ENCODE results near the gene UMODL1.
"Not testable (repeated sequence)": the region's sequence is repeated elsewhere in the genome, so short reads cannot be mapped to it uniquely, and the experiment has no call there.

Gene UMODL1

DNA sequence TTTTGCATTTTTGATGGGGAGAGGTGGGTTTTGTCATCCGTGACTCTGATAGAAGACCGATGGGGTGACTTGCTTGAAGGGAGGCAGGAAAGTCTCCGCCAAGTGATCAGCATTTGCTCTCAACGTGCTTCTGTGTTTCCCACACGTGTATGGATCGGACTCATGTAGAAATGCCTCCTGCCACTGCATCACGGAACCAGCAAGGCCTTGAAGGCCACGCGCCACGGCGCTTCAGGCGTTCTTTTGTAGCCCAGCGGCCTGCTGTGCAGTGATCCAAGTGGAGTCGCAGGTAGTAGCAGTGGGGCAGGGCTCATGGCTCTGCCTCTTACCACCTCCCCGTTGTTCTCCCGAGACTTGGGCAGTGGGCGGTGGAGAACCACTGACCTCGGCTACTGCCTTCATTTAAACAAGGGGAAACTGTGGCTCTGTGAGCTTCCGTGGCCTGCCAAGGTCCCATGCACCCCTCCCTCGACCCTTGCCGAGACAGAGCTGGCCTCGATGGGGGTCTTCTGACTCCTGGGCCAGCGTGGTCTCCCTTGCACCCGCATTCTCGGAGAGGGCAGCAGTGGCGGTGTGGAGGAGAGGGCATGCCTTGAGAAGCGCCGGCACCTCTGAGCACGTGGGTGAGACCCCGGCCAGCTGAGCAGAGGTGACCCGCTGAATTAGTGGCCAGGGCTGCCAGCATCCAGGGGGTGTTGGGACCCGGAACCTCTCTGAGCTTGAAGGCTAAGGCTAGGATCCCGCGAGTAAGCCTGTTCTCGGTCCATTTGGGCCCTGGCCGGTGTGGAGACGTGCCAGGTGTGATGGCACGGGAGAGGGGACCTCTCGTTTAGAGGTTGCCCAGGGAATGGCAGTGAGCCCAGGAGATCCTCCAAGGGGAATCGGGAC, 101.7 kb downstream of the UMODL1 start:
- no peak for DNase-seq

DNA sequence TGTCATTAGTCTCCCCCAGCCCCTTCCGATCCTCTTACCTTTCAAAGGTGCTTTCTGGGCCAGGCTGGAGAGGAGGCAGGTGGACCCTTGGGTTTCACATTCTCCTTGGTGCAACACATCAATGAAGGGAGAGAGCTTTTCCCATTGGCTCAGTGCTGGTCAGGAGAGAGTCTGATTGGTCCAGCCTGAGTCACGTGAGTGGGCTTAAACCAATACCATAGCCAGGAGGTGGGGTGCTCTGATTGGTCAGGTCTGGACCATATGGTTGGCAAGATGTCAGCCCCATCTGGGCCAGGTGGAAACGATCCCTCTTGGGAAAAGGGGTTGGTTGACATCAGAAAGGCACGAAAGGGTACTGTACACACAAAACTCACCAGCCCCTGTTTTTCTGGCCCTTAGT, 103.1 kb downstream of the UMODL1 start:
- no peak for DNase-seq

DNA sequence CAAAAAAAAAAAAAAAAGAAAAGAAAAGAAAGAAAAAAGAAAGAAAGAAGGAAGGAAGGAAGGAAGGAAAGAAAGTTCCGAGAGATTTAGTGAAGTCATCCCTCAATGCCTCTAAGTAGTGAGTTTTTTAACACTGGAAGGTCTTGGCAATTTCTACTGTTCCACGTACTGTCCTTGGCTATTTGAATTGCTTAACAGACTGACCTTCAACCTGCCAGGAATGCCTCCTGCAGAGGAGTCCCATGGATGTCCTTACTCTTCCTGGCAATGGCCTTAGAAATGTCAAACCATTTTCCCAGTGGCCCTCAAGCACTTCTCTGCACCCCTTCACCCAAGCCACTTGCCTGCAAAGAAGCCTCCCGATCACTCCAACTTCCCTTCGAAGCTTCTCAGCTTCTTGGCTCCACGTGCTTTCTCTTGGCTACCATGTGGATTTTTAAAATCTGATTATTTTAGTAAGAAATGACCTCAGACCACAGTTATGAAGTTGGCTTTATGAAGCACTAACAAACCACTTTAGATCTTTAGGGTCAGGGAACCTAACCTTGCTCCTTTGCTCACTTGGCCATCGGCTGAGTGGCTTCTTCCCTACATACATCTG, 104.1 kb downstream of the UMODL1 start:
- no peak for DNase-seq

DNA sequence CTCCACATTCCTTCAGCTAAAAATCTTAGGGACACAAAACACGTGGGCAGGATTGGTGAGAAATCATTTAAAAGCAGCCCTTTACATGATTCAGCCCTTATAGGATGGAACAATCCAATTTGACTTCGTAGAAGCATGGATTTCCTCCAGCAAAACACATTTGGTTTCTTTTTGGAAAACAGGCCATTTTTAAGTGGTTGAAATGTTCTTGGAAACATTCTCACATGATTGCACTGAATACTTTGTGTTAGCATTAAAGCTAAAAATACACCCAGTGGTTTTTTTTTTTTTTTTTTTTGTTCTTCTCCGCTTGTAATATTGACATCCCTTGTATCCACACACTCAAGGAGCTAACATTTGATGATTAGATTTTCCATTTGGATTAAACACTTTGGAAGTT, 105.7 kb downstream of the UMODL1 start:
- no peak for DNase-seq

DNA sequence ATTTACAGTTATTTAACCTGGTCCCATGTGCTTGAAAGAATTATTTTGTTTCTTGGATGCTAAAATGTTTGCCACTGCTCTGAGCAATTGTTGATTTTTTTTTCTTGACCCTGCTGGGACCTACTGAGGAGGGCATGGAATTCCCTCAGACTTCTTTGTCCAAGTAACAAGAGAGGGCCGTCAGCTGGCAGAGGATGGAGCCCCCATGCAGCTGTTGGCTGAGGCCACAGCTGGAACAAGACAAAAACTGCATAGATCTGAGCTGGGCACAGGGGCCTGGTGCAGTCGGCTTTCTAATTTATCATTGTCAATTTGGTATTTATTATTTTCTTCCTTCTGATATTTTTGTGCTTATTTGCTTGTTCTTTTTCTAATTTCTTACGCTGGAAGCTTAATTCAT, 108.2 kb downstream of the UMODL1 start:
- no peak for DNase-seq

DNA sequence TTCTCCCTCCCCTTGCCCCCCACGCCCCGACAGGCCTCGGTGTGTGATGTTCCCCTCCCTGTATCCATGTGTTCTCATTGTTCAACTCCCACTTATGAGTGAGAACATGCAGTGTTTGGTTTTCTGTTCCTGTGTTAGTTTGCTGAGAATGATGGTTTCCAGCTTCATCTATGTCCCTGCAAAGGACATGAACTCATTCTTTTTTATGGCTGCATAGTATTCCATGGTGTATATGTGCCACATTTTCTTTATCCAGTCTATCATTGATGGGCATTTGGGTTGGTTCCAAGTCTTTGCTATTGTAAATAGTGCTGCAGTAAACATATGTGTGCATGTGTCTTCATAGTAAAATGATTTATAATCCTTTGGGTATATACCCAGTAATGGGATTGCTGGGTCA, 108.9 kb downstream of the UMODL1 start:
- DNase-seq = not testable (repeated sequence)

DNA sequence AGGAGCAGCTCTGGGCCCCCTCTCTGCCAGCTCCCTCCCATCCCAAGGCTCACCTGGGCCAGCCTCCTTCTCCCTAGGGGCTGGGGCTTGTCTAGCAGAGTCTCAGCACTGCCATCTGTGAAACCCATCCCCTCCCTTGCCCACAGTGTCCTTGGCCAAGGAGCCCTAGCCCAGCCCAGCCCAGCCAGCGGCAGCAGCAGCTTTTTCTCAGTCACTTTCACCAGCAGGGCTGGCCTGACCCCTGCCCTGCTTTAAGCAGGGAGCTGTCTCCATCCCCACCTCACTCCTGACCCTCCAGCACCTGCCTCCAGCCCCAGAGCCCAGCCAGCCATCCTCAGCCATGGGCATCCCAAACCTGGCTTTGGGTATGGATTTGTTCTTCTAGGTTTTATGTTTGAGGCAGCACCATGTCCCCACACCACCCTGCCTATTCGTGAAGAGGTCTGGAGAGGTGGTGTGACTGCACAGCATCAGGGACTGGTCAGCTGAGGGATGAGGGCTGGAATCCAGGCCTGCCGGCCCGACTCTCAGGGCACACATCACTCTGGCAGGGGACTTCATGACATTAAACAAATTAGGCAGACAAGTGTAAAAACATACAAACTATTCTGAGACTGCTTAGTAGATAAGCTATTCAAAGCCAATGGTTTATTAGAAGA, 111.7 kb downstream of the UMODL1 start:
- DNase-seq = no peak

DNA sequence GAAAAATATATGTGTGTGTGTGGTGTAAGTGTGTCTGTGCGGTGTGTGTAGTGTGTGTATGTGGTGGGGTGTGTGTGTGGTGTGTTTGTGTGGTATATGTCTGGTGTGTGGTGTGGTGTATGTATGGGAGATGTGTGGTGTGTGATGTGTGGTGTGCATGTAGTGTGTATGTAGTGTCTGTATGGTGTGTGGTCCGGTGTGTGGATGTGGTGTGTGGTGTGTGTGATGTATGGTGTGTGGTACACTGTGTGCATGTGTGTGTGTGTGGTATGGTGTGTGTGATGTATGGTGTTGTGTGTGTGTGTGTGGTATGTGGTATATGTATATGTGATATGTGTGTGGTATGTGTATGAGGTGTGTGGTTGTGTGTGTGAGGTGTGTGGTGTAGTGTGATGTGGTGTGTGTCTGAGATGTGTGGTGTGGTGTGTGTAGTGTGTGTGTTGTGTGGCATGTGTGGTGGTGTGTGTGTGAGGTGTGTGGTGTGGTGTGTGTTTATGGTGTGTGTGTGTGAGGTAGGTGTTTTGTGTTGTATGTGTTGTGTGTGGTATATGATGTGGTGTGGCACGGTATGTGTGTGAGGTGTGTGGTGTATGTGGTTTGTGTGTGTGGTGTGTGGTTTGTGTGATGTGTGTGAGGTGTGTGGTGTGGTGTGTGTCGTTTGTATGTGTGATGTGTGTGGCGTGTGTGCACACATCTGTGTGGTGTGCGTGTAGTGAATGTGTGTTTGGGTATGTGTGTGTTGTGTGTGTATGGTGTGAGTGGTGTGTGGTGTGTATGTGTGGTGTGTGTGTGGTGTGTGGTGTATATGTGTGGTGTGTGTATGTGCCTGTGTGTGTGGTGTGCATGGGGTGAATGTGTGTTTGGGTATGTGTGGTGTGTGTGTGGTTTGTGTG, 112.5 kb downstream of the UMODL1 start:
- no peak for DNase-seq

DNA sequence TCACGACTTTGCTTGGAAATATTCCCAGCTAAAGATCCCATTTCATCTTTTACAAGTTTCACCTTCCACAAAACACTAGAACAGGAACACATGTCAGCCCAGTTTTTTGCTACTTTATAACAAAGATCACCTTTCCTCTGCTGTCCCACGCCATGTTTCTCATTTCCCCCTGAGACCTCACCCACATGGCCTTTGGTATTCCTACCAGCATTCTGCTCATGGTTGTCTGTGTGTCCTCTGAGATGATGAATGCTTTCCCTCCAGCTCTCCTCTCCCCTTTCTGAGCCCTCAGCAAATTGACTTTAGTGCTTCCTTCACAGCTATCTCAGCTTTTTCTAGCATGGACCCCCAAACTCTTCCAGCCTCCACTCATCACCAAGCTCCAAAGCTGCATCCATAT, 115.5 kb downstream of the UMODL1 start:
- no peak for DNase-seq

DNA sequence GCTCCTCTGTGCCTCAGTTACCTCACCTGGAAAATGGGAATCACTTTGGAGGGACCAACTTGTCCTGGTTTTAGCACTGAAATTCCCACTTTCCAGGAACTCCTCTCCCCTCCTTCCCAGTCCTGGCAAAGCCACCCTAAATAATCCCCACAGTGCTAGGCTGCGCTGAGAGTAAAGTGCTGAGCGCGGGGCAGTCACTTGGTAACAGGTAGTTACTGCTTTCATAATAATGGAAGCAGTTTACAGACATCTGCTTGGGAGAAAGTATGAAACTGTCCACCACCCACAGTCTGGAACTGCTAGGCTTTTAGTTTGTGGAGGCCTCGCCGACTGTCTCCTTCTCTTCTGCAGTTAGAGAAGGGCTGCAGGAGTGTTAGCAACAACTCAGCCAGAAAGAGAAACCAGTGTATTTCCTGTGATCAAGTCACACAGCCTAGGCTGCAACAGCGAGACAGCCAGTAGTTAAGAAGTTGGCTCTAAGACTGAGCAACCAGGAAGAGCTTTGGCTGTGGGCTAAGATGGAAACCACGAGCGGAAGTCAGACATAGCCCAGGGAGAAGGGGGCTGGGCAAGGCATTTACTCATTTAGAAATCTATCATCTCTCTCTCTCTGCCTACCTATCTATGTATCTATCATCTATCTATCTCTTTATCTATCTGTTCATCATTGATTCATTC, 117.0 kb downstream of the UMODL1 start:
- peak; percentile 95 for DNase-seq

DNA sequence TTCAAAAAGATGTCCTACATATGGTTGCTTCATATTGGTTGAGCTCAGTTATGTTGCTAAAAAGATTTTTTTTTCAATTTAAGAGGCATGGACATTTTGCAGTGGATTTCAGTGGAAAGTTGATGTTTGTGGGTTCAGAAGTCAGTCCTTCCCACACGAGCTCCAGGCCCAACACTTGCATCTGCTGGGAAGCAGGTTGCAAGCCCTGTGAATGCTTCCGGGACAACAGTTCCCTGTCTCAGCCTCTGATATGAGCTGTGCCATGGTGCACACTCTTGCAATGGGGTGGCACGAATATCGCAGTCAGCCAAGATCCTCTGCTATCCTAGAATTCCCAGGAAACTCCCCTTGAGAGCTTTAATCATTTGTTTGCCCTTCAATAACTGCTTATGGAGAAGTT, 117.5 kb downstream of the UMODL1 start:
- no peak for DNase-seq

DNA sequence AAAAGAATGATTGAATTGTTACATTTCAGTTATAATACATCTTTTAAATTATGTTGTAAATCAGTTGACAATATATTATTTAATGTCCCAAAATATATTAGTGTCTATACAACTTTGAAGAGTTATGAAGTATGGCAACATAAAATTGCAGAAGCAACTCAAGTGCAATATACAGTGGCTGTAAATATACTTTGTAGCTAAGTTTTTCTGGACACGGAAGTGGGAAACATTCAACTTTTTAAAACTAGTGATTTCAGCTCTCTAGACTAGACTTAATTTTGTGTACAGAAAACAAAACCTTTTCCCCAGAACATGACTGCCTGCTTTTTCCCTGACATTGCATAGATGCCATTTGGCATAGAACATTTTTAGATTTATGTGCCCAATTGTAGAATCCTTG, 118.3 kb downstream of the UMODL1 start:
- no peak for DNase-seq

DNA sequence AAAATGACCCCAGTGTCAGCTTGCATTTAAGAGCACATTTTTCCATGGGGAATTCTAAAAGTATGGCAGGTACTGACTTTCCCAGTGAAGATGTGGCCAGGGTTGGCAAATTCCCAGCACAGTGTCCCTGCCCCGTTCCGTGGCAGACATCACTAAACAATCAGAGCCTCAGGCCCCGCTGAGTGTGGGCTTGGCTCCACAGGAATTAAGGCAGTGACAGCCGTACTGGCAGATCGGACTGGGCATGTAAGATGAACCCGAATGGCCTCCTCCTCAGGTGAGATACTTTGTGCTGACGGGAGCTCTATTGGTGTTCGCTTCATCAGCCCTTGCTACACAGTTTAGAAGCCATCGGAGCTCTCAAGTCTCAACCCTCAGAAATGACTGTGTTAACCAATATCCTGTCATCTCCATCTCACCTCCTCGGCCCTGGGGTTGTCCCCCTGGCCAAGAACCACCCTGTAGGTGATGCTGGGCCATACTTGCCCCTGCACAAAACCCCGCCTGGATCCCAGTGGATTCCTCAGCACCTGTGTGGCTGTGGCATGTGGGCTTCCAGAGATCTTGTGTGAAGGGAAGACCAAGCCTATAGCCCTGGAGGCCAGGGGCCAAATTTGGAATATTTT, 118.9 kb downstream of the UMODL1 start:
- DNase-seq = no peak

DNA sequence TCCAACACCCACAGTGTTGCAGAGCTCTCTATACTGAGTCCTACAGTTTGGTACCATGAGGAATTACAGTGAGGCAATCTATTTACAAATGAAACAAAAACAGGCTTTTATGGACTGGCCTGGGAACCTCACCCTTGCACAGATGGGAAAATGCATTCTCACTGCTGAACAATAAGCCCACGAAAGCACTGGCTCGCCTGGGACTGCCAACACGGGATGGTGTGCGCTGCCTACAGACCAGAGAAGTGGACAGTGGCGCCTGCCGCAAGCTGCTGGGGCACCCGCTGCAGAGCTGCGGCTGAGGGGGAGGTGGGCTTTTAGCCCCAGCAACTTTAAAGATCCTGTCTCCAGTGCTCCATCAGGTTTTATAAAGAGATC, 119.4 kb downstream of the UMODL1 start:
- DNase-seq = no peak

DNA sequence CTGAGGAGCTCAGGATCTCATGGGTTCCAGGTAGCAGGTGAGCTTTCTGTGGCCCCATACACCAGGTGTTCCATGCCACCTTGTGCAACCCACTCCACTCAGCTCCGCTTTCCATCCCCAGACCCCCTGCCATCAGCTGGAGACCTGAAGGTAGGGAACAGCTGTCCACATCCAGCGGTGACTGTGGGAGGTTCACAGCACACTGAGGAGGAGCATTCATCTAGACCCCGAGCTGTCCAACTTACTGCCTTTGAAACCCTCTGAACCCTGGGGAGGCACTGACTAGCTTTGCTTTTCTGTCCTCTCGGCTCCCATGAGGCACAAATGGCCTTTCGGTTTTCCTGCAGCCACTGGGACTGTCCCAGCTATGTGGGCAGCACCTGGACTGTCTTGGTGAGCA, 119.9 kb downstream of the UMODL1 start:
- no peak for DNase-seq

DNA sequence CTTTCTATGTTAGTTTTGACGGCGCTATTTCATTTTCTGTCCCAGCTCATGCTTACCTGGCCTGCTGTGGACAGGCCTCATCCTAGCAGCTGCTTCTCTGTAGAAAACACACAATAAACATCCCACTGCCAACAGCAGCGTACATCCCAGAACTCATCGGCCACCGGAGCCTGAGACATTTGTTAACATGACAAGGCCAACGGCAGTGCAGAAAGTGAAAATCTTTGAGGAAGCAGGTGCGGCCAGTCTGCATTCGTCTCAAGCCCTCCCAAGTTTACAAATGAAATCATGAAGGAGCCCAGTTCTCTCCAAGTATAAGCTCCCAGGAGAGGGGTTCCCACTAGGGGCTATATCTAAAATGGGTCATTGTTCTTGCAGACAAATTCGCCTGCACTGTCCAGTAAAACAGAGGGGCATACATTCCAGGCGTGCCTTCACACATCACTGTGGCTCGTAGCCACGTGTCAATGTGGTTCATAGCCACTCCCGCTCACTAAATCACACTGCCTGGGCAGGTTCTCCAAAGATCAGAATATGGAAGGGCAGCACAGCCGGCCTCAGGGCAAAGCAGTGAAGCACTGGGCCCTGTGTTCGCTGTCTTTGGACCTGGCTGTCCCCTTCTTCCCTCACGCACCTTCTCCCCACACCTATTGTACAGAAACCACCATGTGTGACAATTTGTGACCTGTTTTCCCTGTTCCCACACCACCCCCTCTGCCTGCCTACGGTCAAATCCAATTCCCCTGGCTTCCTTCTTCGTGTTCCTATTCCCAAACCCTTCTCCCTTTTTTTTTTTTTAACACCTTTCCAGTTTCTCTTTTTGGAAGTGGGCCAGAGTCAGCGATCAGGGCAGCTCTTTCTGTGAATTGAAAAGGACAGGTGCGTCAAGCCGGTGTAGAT, 120.8 kb downstream of the UMODL1 start:
- DNase-seq = no peak
